Skeletal muscle cell (primary cell): Measurements from ENCODE around the gene ATP11C.

Experiments used
- DNase-seq: peaks from one replicate; pipeline ENCODE4 v3.0.0-alpha.2; 2010; ENCODE audit warnings: low read depth
- H3K4me3 ChIP-seq: 2 replicates; pipeline ENCODE4 v1.5.1; 2011; ENCODE audit warnings: low read depth, mild to moderate bottlenecking, control low read depth, low read length, moderate library complexity

The ATP11C gene

GRCh38 chrX:139823806-139824205 is 109.0 kb downstream of the ATP11C start:
- no peak overlapping the region for H3K4me3 ChIP-seq
- no peak for DNase-seq

- no peak for DNase-seq
- H3K4me3 ChIP-seq: no peak overlapping the region
These were observed 112.4 kb downstream of the ATP11C start for GRCh38 chrX:139820358-139820984.

- DNase-seq: no peak
These were observed 116.6 kb downstream of the ATP11C start for GRCh38 chrX:139816204-139816603.

GRCh38 chrX:139815771-139816170 is 117.1 kb downstream of the ATP11C start:
- no peak overlapping the region for H3K4me3 ChIP-seq
- DNase-seq: no peak

More at GRCh38 chrX:139816204-139816603, 116.6 kb downstream of the ATP11C start:
- H3K4me3 ChIP-seq: no peak overlapping the region

GRCh38 chrX:139811942-139812629 is 120.8 kb downstream of the ATP11C start:
- no peak overlapping the region for H3K4me3 ChIP-seq
- no peak for DNase-seq

GRCh38 chrX:139804482-139804881 is 128.4 kb downstream of the ATP11C start:
- no peak overlapping the region for H3K4me3 ChIP-seq
- no peak for DNase-seq

GRCh38 chrX:139803224-139803623 is 129.6 kb downstream of the ATP11C start:
- DNase-seq: no peak
- H3K4me3 ChIP-seq: no peak overlapping the region

- no peak for DNase-seq
- H3K4me3 ChIP-seq: no peak overlapping the region
These were observed 130.8 kb downstream of the ATP11C start for GRCh38 chrX:139802048-139802447.

- DNase-seq: no peak
- H3K4me3 ChIP-seq: no peak overlapping the region
These were observed 131.4 kb downstream of the ATP11C start for GRCh38 chrX:139801397-139801813.

- no peak for DNase-seq
- no peak overlapping the region for H3K4me3 ChIP-seq
These were observed 134.2 kb downstream of the ATP11C start for GRCh38 chrX:139798701-139799100.

- no peak overlapping the region for H3K4me3 ChIP-seq
- DNase-seq: no peak
These were observed 137.7 kb downstream of the ATP11C start for GRCh38 chrX:139795196-139795595.

GRCh38 chrX:139787601-139788000 is 145.3 kb downstream of the ATP11C start:
- H3K4me3 ChIP-seq: no peak overlapping the region
- no peak for DNase-seq

- no peak overlapping the region for H3K4me3 ChIP-seq
- DNase-seq: no peak
These were observed 148.0 kb downstream of the ATP11C start for GRCh38 chrX:139784807-139785206.

- no peak for DNase-seq
- H3K4me3 ChIP-seq: no peak overlapping the region
These were observed 148.9 kb downstream of the ATP11C start for GRCh38 chrX:139783959-139784358.

- no peak for DNase-seq
- H3K4me3 ChIP-seq: no peak overlapping the region
These were observed 149.8 kb downstream of the ATP11C start for GRCh38 chrX:139783030-139783429.

GRCh38 chrX:139776599-139776998 is 156.3 kb downstream of the ATP11C start:
- no peak overlapping the region for H3K4me3 ChIP-seq
- DNase-seq: no peak

GRCh38 chrX:139770366-139770765 is 162.5 kb downstream of the ATP11C start:
- no peak for DNase-seq

GRCh38 chrX:139766545-139766983 is 166.3 kb downstream of the ATP11C start:
- DNase-seq: no peak
- no peak overlapping the region for H3K4me3 ChIP-seq

More at GRCh38 chrX:139770366-139770765, 162.5 kb downstream of the ATP11C start:
- no peak overlapping the region for H3K4me3 ChIP-seq

GRCh38 chrX:139762400-139763183 is 170.3 kb downstream of the ATP11C start:
- no peak for DNase-seq
- H3K4me3 ChIP-seq: no peak overlapping the region

- DNase-seq: no peak
- no peak overlapping the region for H3K4me3 ChIP-seq
These were observed 173.2 kb downstream of the ATP11C start for GRCh38 chrX:139759637-139760036.
